Neuronal stem cell (in vitro differentiated cells): ENCODE data around the gene SH3TC1.

Experiments
- DNase-seq: peaks from one replicate; pipeline ENCODE4 v3.0.0-alpha.2; 2013; ENCODE audit warnings: low spot score
- H2AFZ ChIP-seq: one replicate; pipeline ENCODE4 v1.6.1; 2013; ENCODE audit warnings: mild to moderate bottlenecking, low read length, inconsistent platforms
- H2AK5ac ChIP-seq: 2 replicates; pipeline ENCODE4 v1.6.1; 2013; ENCODE audit warnings: low read depth, mild to moderate bottlenecking, inconsistent platforms, low read length, moderate library complexity, mixed read lengths
- H2BK120ac ChIP-seq: 2 replicates; pipeline ENCODE4 v1.6.1; 2013; ENCODE audit warnings: low read depth, mild to moderate bottlenecking, inconsistent platforms, low read length, moderate library complexity, mixed read lengths
- H2BK12ac ChIP-seq: one replicate; pipeline ENCODE4 v1.6.1; 2013; ENCODE audit warnings: low read length, inconsistent platforms
- H2BK15ac ChIP-seq: 2 replicates; pipeline ENCODE4 v1.6.1; 2013; ENCODE audit warnings: mild to moderate bottlenecking, low read length, inconsistent platforms, mixed read lengths
- H2BK5ac ChIP-seq: one replicate; pipeline ENCODE4 v1.6.1; 2013; ENCODE audit warnings: inconsistent platforms, mild to moderate bottlenecking, low read length, moderate library complexity
- H3K14ac ChIP-seq: one replicate; pipeline ENCODE4 v1.6.1; 2013; ENCODE audit warnings: low read length, inconsistent platforms
- H3K18ac ChIP-seq: 2 replicates; pipeline ENCODE4 v1.6.1; 2013; ENCODE audit warnings: low read length, inconsistent platforms
- H3K23ac ChIP-seq: 2 replicates; pipeline ENCODE4 v1.6.1; 2013; ENCODE audit warnings: low read depth, mild to moderate bottlenecking, mixed read lengths, low read length, inconsistent platforms; ENCODE audit not compliant: poor library complexity
- H3K27ac ChIP-seq: replicated peaks from 3 replicates; pipeline ENCODE4 v1.5.1; 2013; ENCODE audit warnings: low read length, inconsistent platforms
- H3K27me3 ChIP-seq, 3 experiments: 2 replicates each; pipeline ENCODE4 v1.6.1; 2013; ENCODE audit warnings: low read length in 3 of 3, mild to moderate bottlenecking in 2 of 3, inconsistent platforms in 1 of 3, low read depth in 1 of 3, mixed read lengths in 1 of 3, moderate library complexity in 1 of 3; ENCODE audit not compliant: control insufficient read depth in 3 of 3, insufficient read depth in 3 of 3
- H3K36me3 ChIP-seq, 2 donors: replicated peaks in 1 of 2; 2 replicates each; pipeline ENCODE4 v1.6.1; 2013; ENCODE audit warnings: low read length in 2 of 2; ENCODE audit not compliant: control insufficient read depth in 2 of 2, insufficient read depth in 2 of 2
- H3K4ac ChIP-seq: 2 replicates; pipeline ENCODE4 v1.6.1; 2013; ENCODE audit warnings: inconsistent platforms, mild to moderate bottlenecking, low read length, moderate library complexity
- H3K4me1 ChIP-seq, 2 donors: 1 replicate in 1 of 2; 2 replicates in 1 of 2; pipeline ENCODE4 v1.6.1; 2013; ENCODE audit warnings: low read length in 2 of 2, low read depth in 1 of 2; ENCODE audit not compliant: control insufficient read depth in 2 of 2, insufficient read depth in 1 of 2
- H3K4me2 ChIP-seq: one replicate; pipeline ENCODE4 v1.6.1; 2013; ENCODE audit warnings: mild to moderate bottlenecking, low read length, inconsistent platforms; ENCODE audit not compliant: insufficient read depth, poor library complexity, severe bottlenecking
- H3K4me3 ChIP-seq, 2 donors: 2 replicates each; pipeline ENCODE4 v1.5.1; 2013; ENCODE audit warnings: low read length in 2 of 2, mild to moderate bottlenecking in 2 of 2, inconsistent platforms in 1 of 2, moderate library complexity in 1 of 2
- H3K79me1 ChIP-seq: one replicate; pipeline ENCODE4 v1.6.1; 2013; ENCODE audit warnings: low read depth, mild to moderate bottlenecking, inconsistent platforms, low read length, moderate library complexity
- H3K9ac ChIP-seq: one replicate; pipeline ENCODE4 v1.6.1; 2013; ENCODE audit warnings: mild to moderate bottlenecking, low read depth, low read length, inconsistent platforms; ENCODE audit not compliant: poor library complexity
- H3K9me3 ChIP-seq, 2 donors: replicated peaks in 1 of 2; 2 replicates each; pipeline versions ENCODE3 to v1.6.1; 2013; ENCODE audit warnings: low read length in 2 of 2, mild to moderate bottlenecking in 2 of 2, inconsistent platforms in 1 of 2, low read depth in 1 of 2, mixed read lengths in 1 of 2, moderate library complexity in 1 of 2; ENCODE audit not compliant: control insufficient read depth in 2 of 2, insufficient read depth in 1 of 2
- H4K8ac ChIP-seq: one replicate; pipeline ENCODE4 v1.6.1; 2013; ENCODE audit warnings: low read depth, mild to moderate bottlenecking, inconsistent platforms, low read length, moderate library complexity
- H4K91ac ChIP-seq: one replicate; pipeline ENCODE4 v1.6.1; 2013; ENCODE audit warnings: low read length, low read depth, mild to moderate bottlenecking, inconsistent platforms; ENCODE audit not compliant: poor library complexity
- WGBS, 2 donors: extraction: QIAGEN DNeasy Blood & Tissue Kit; methylation state at CpG; one replicate each; pipeline ENCODE4 v1.1.7; 2013; ENCODE audit warnings: missing lambda C conversion rate in 2 of 2, mixed read lengths in 1 of 2; ENCODE audit not compliant: insufficient read length in 2 of 2, insufficient replicate concordance in 1 of 2; ENCODE audit errors: extremely low coverage in 2 of 2; 5-methylcytosine and 5-hydroxymethylcytosine counted together

The SH3TC1 gene

DNA sequence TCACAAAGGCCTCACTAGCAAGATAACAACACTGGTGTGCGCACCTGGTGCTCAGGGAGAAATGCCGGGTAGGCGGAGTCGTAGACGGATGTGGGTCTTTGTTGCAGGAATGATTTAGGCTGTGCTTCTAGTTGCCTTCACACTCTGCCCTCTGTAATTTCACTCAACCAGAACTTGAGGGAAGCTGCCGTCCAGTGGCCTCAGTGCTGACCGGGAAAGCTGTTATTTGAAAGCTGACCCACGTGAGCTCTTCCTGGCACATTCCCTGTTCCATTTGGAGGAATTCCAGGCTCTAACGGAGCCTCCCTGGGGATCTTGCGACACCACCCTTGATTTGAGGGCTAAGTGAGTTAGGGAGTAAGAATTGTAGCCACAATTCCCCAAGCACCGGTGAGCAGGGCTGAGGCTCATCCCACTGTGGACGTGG lies 15.9 kb downstream of the SH3TC1 start:
- Histone ChIP-seq H4K91ac (no peak overlapping the region), H3K4me3 (peak overlapping the region in 1 of 2 donors; percentile 24), H2BK12ac (no peak overlapping the region), H2BK15ac (no peak overlapping the region), H3K18ac (no peak overlapping the region), H3K14ac (no peak overlapping the region), H3K27ac (no peak overlapping the region), H3K4me1 (peaks cover 1 to 9% of the 10 kb centered on the region in 2 donors), H3K9me3 (no peaks in the 10 kb centered on the region), H2BK5ac (no peak overlapping the region), H3K4ac (no peak overlapping the region), H3K36me3 (no peaks in the 10 kb centered on the region), H3K79me1 (no peaks in the 10 kb centered on the region), H2AK5ac (no peak overlapping the region), H2BK120ac (no peak overlapping the region), H3K27me3 (no peaks in the 10 kb centered on the region), H4K8ac (no peak overlapping the region), H3K23ac (no peak overlapping the region), H2AFZ (no peak overlapping the region), H3K9ac (no peak overlapping the region), H3K4me2 (no peak overlapping the region)
- no CpG with 5 or more reads among the region's 12 CpGs for WGBS, 2 donors
- DNase-seq, result no peak

DNA sequence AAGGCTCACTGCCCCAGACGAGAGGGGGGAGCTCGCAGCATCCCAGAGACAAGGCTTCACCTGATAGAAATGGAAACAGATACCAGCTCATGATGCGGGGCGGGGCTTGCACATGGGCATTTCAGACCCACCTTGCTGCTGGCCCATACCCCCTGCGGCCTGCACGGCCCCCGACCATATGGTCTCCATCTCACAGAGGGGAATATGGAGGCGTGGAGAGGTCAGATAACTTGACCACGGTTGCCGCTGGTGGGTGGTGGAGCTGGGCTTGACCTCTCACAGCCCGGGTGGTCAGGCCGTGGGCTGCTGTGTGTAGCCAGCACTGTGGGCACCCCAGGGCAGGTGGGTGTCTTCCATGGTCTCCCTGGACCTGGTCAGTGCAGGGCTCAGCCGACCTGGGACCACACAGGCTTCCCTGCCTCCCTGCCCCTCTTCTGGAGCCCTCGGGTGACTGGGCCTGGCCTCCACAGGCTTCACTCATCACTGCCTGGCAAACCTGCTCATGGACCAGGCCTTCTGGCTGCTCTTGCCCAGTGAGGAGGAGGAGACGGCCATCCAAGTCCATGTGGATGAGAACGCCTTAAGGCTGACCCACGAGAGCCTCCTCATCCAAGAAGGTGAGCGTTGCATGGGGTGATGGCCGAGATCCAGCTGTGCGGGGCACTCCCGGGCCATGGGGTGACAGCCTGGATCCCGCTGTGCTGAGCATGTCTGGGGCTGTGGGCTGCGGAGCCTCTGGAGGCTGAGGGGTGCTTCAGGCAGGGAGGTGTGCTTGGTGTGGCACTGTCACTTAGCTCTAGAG lies 16.8 kb downstream of the SH3TC1 start:
- no peaks in the 10 kb centered on the region for H3K36me3 ChIP-seq
- H3K4me3 ChIP-seq, result peak overlapping the region in 1 of 2 donors; percentile 24
- no peak overlapping the region for H4K8ac ChIP-seq
- H2BK120ac ChIP-seq, result peak overlapping the region; percentile 9
- no peak overlapping the region for H4K91ac ChIP-seq
- peak overlapping the region; percentile 80 for H2BK5ac ChIP-seq
- peaks cover 0 to 2% of the 10 kb centered on the region in 2 donors for H3K9me3 ChIP-seq
- H2AK5ac ChIP-seq, result peak overlapping the region; percentile 70
- peak overlapping the region; percentile 54 for H3K18ac ChIP-seq
- no peaks in the 10 kb centered on the region for H3K79me1 ChIP-seq
- no peak overlapping the region for H3K4ac ChIP-seq
- no CpG with 5 or more reads among the region's 23 CpGs for WGBS, 2 donors
- no peak for DNase-seq
- H3K4me1 ChIP-seq, result peaks cover 1 to 9% of the 10 kb centered on the region in 2 donors
- no peak overlapping the region for H2BK12ac ChIP-seq
- no peak overlapping the region for H3K9ac ChIP-seq
- no peak overlapping the region for H2AFZ ChIP-seq
- no peak overlapping the region for H3K14ac ChIP-seq
- no peak overlapping the region for H3K4me2 ChIP-seq
- no peak overlapping the region for H3K27ac ChIP-seq
- peak overlapping the region; percentile 25 for H2BK15ac ChIP-seq
- no peaks in the 10 kb centered on the region for H3K27me3 ChIP-seq
- peak overlapping the region; percentile 81 for H3K23ac ChIP-seq

DNA sequence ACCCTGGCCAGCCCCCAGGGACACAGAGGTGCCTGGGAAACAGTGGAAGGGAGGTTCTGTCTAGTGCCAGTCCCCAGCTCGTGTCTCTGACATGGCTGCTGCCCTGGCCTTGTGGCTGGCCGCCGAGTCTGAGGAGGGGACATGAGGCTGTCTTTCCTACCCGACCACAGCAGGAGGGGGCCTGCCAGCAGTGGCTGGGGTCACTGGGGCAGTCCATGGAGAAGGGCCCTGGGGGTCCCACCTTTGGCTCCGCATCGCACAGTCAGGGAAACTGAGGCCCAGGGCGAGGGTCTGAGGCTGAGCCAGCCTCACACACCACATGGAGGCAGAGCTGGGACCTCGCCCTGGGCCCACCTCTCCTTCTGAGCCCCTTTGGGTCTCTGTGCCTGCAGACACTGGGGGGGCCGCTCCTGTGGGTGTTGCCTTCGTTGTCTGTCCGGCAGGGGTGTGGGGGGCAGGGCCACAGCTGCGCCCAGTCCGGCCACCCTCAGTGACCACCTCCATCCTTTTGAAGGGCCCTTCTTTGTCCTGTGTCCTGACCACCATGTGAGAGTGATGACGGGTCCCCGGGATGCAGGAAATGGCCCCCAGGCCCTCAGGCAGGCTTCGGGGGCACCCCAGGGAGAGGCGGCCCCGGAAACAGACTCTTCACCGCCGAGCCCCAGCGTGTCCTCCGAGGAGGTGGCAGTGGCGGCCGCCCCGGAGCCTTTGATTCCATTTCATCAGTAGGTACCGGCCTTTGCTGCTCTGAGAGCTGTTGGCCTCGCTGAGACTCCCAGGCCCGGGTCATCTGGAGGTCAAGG lies 17.6 kb downstream of the SH3TC1 start:
- H2AK5ac ChIP-seq, result peak overlapping the region; percentile 70
- H3K4me1 ChIP-seq, result peaks cover 3 to 7% of the 10 kb centered on the region in 2 donors
- H2BK15ac ChIP-seq, result peak overlapping the region; percentile 25

DNA sequence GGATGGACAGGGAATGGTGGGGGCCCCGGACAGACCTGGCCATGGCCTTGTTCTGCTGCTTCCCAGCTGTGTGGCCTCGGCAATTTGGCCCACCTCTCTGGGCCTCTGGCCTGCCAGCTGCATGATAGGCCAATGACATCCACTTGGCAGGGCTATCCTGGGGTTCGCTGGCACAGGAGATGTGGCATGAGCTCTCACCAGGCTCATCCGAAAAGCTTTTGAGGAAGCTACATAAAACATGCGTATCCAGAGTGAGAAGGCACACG lies 18.1 kb downstream of the SH3TC1 start:
- no peak overlapping the region for H3K4me2 ChIP-seq
- no peak overlapping the region for H2AFZ ChIP-seq
- DNase-seq, result no peak
- no peaks in the 10 kb centered on the region for H3K79me1 ChIP-seq
- no peak overlapping the region for H2BK120ac ChIP-seq
- no peaks in the 10 kb centered on the region for H3K27me3 ChIP-seq
- no peaks in the 10 kb centered on the region for H3K36me3 ChIP-seq
- H2BK12ac ChIP-seq, result no peak overlapping the region
- H2BK5ac ChIP-seq, result no peak overlapping the region
- H3K27ac ChIP-seq, result no peak overlapping the region
- H3K23ac ChIP-seq, result no peak overlapping the region
- no peak overlapping the region for H4K91ac ChIP-seq
- H3K9ac ChIP-seq, result no peak overlapping the region
- no peak overlapping the region for H3K18ac ChIP-seq
- WGBS, 2 donors, result no CpG with 5 or more reads among the region's 6 CpGs
- no peak overlapping the region for H3K4ac ChIP-seq
- peaks cover 0 to 5% of the 10 kb centered on the region in 2 donors for H3K9me3 ChIP-seq
- H4K8ac ChIP-seq, result no peak overlapping the region
- no peak overlapping the region for H3K4me3 ChIP-seq
- no peak overlapping the region for H2AK5ac ChIP-seq
- peaks cover 3 to 7% of the 10 kb centered on the region in 2 donors for H3K4me1 ChIP-seq
- no peak overlapping the region for H3K14ac ChIP-seq
- H2BK15ac ChIP-seq, result no peak overlapping the region

More for the DNA sequence above, 17.6 kb downstream of the SH3TC1 start:
- H3K9me3 ChIP-seq, result peaks cover 0 to 5% of the 10 kb centered on the region in 2 donors
- H3K27me3 ChIP-seq, result no peaks in the 10 kb centered on the region
- no CpG with 5 or more reads among the region's 28 CpGs for WGBS, 2 donors
- no peak overlapping the region for H2BK12ac ChIP-seq
- no peak overlapping the region for H4K8ac ChIP-seq
- H3K18ac ChIP-seq, result peak overlapping the region; percentile 35
- H2BK5ac ChIP-seq, result peak overlapping the region; percentile 80
- peak overlapping the region; percentile 81 for H3K23ac ChIP-seq
- no peak overlapping the region for H3K4me3 ChIP-seq
- no peaks in the 10 kb centered on the region for H3K36me3 ChIP-seq
- no peak overlapping the region for H3K9ac ChIP-seq
- no peak overlapping the region for H4K91ac ChIP-seq
- H2AFZ ChIP-seq, result no peak overlapping the region
- no peak overlapping the region for H3K4ac ChIP-seq
- no peak overlapping the region for H3K14ac ChIP-seq
- H3K4me2 ChIP-seq, result no peak overlapping the region
- no peaks in the 10 kb centered on the region for H3K79me1 ChIP-seq
- no peak overlapping the region for H3K27ac ChIP-seq
- peak overlapping the region; percentile 9 for H2BK120ac ChIP-seq
- DNase-seq, result no peak
